Progenitor cell of endocrine pancreas (in vitro differentiated cells): ENCODE measurements around the gene RAD1. TPM values are rescaled to one million over a fixed set of nuclear protein-coding genes. Genes with fewer than 3 reads are reported as not detected.

Experiments used
- DNase-seq: peaks from one replicate; pipeline ENCODE4 v3.0.0; 2021; ENCODE audit warnings: low spot score; ENCODE audit not compliant: unreplicated experiment
- H3K27ac Mint-ChIP-seq: 2 replicates; pipeline ENCODE4 v1.8.0; 2021; ENCODE audit warnings: mild to moderate bottlenecking, moderate library complexity, mixed read lengths
- H3K27me3 Mint-ChIP-seq: 2 replicates; pipeline ENCODE4 v1.8.0; 2021; ENCODE audit warnings: mixed read lengths
- H3K36me3 Mint-ChIP-seq: 2 replicates; pipeline ENCODE4 v1.8.0; 2022; ENCODE audit warnings: mixed read lengths; ENCODE audit not compliant: insufficient read depth
- H3K4me1 Mint-ChIP-seq: 2 replicates; pipeline ENCODE4 v1.8.0; 2021; ENCODE audit warnings: low read depth, mixed read lengths
- H3K4me3 Mint-ChIP-seq: 2 replicates; pipeline ENCODE4 v1.8.0; 2021; ENCODE audit warnings: low read depth, mild to moderate bottlenecking, moderate library complexity, mixed read lengths
- H3K9me3 Mint-ChIP-seq: 2 replicates; pipeline ENCODE4 v1.8.0; 2021; ENCODE audit warnings: low read depth, mixed read lengths
- total RNA-seq: library from RNA; stranded (reverse); gene quantifications from 2 replicates; pipeline ENCODE4 v1.2.1, GENCODE V29; 2021
- TF ChIP-seq, protein P1 (sequence below): fragments of 200-600 bp; sonication (generic); IDR thresholded peaks from one replicate; pipeline ENCODE4 v1.5.0; 2021; ENCODE audit warnings: antibody characterized with exemption, mild to moderate bottlenecking; ENCODE audit not compliant: unreplicated experiment

The RAD1 gene
- total RNA-seq, 1 donor from 2014 or later = 32.4 TPM

DNA sequence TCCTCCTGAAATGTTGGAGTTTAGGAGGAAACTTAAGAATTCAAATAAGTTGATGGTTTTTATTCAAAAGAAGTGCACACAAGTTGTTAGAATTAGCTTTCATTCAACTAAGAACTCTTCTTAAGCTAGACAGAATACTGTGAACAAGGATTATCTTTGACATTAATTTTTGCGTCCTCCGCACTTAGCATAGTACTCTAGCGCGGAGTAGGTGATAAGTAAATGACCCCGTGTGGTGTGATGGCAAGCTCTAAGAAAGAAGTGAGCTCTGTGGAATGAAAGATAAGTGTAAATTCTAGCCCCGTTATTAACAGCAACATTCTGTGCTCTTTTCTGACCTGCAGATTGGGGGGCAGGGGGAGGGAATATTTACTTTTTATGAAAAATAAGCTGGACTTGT lies 1.2 kb upstream of the RAD1 start:
- Mint-ChIP-seq H3K27ac (no peak overlapping the region), H3K9me3 (no peaks in the 10 kb centered on the region), H3K4me3 (no peak overlapping the region), H3K4me1 (peaks cover 25% of the 10 kb centered on the region), H3K36me3 (peaks cover 8% of the 10 kb centered on the region), H3K27me3 (no peaks in the 10 kb centered on the region)
- TF ChIP-seq, protein P1, sequence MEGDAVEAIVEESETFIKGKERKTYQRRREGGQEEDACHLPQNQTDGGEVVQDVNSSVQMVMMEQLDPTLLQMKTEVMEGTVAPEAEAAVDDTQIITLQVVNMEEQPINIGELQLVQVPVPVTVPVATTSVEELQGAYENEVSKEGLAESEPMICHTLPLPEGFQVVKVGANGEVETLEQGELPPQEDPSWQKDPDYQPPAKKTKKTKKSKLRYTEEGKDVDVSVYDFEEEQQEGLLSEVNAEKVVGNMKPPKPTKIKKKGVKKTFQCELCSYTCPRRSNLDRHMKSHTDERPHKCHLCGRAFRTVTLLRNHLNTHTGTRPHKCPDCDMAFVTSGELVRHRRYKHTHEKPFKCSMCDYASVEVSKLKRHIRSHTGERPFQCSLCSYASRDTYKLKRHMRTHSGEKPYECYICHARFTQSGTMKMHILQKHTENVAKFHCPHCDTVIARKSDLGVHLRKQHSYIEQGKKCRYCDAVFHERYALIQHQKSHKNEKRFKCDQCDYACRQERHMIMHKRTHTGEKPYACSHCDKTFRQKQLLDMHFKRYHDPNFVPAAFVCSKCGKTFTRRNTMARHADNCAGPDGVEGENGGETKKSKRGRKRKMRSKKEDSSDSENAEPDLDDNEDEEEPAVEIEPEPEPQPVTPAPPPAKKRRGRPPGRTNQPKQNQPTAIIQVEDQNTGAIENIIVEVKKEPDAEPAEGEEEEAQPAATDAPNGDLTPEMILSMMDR = no peak
- no peak for DNase-seq

DNA sequence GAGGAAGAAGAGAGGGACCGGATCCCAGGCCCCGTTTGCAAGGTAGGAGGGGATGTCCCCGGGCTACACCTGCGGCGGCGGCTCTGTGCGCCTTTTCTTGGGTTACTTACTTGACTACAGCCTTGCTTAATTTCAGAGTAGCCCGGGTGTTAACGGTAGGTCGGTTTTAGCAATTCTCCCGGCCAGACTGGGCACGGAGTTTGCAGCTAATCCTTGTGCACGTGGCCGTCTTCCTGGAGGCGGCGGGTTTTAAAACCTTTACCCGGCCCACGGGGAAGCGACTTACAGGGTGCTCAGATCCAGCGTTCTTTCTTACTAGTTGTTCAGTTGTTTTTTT lies 520 bp upstream of the RAD1 start:
- Mint-ChIP-seq H3K9me3 (no peaks in the 10 kb centered on the region), H3K27ac (no peak overlapping the region), H3K4me3 (no peak overlapping the region), H3K36me3 (peaks cover 10% of the 10 kb centered on the region), H3K4me1 (peaks cover 25% of the 10 kb centered on the region), H3K27me3 (no peaks in the 10 kb centered on the region)
- TF ChIP-seq, protein P1 = no peak
- DNase-seq = no peak

DNA sequence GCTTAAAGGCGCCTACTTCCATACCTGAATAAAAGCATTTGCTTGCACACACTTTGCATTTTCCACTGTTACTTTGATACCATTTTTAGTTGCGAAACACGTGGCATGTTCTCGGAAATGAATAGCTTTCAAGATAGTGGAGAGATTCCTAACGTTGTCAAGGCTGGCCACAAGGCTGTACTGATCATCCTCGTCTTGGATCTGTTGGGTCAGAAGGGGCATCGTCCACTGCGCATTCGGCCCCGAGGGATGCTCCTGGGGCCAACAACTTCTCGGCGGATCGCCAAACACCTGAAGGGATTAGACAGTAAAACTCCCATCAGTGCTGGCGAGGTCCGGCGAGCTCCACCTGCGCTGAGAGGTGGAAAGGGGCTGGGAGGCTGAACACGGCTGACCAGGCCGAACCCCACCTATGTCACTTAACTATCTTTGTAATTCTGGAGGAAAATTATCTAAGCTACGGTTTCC lies 599 bp downstream of the RAD1 start:
- H3K27ac Mint-ChIP-seq = no peak overlapping the region
- peaks cover 14% of the 10 kb centered on the region for H3K36me3 Mint-ChIP-seq
- DNase-seq = no peak

DNA sequence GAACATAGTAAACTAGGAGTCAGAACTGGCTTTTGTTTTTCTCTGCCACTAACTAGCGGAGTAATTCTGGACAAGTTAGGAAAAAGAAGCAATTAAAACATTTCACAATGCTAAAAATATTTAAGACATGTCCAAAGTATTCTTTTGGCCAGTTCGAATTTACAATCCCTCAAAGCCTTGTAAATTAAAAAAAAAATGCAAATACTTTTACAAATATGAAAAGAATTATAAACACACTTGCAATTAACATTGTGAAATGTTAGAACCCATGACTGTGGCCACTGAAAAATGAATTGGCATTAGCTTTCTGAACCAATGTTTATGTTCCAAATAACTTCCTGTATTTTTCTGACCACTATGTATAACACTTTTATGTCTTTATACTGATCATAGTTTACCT lies 2.2 kb downstream of the RAD1 start:
- Mint-ChIP-seq H3K9me3 (no peaks in the 10 kb centered on the region), H3K4me1 (peaks cover 25% of the 10 kb centered on the region), H3K36me3 (peaks cover 14% of the 10 kb centered on the region), H3K27me3 (no peaks in the 10 kb centered on the region), H3K27ac (no peak overlapping the region), H3K4me3 (no peak overlapping the region)
- TF ChIP-seq, protein P1 = no peak
- no peak for DNase-seq

More for the DNA sequence above, 599 bp downstream of the RAD1 start:
- Mint-ChIP-seq H3K27me3 (no peaks in the 10 kb centered on the region), H3K9me3 (no peaks in the 10 kb centered on the region), H3K4me1 (peaks cover 25% of the 10 kb centered on the region), H3K4me3 (no peak overlapping the region)
- TF ChIP-seq, protein P1 = no peak

DNA sequence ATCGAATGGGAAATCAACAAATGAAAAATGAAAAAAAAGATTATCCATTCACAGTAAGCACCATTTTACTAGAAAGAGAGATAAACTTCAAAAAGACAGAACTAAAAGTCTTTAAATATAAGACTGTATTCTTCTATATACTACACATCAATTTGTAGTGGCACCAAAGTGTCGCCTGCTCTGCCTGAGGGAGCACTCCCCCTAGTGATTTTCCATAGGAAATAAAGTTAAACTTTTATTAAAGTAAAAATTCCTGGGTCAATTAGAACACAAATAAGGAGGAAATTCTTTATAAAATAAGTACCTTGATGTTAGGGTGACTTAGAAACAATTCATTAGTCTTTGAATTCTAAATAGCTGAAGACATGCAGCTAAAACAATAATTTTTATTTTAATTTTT lies 9.7 kb downstream of the RAD1 start:
- H3K4me1 Mint-ChIP-seq = no peaks in the 10 kb centered on the region
- DNase-seq = no peak
- TF ChIP-seq, protein P1 = peak; percentile 59
- H3K27me3 Mint-ChIP-seq = no peaks in the 10 kb centered on the region
- H3K4me3 Mint-ChIP-seq = no peak overlapping the region
- no peak overlapping the region for H3K27ac Mint-ChIP-seq
- H3K9me3 Mint-ChIP-seq = no peaks in the 10 kb centered on the region
- H3K36me3 Mint-ChIP-seq = peaks cover 7% of the 10 kb centered on the region
